ENCODE measurements around the gene NTRK2.

NTRK2 gene

GRCh38 chr9:84990850-84991513 is 321.5 kb downstream of the NTRK2 start:
- H3K14ac ChIP-seq (ENCODE audit: low read length): no peak overlapping the region
- H2BK120ac ChIP-seq (ENCODE audit: insufficient read depth, low read length, poor library complexity): no peak overlapping the region
- H3K4ac ChIP-seq (ENCODE audit: low read depth, low read length): no peak overlapping the region
- no peak overlapping the region for H2BK5ac ChIP-seq (ENCODE audit: low read depth, low read length, poor library complexity)
- no peak overlapping the region for H3K18ac ChIP-seq (ENCODE audit: low read length)
- H2BK12ac ChIP-seq (ENCODE audit: low read length): no peak overlapping the region
- H3K27me3 ChIP-seq (ENCODE audit: insufficient read depth, low read length): no peaks in the 10 kb centered on the region
- H3K4me2 ChIP-seq (ENCODE audit: low read length): no peak overlapping the region
- H4K12ac ChIP-seq (ENCODE audit: low read depth, low read length): no peak overlapping the region
- no peak overlapping the region for H2AK5ac ChIP-seq (ENCODE audit: low read length)
- H3K4me3 ChIP-seq (ENCODE audit: low read depth, low read length): no peak overlapping the region
- no peaks in the 10 kb centered on the region for H3K9me3 ChIP-seq (ENCODE audit: insufficient read depth, low read depth, low read length)
- WGBS (ENCODE audit: extremely low coverage, insufficient coverage, insufficient read length): no CpG with 5 or more reads among the region's 13 CpGs
- no peak overlapping the region for H3K27ac ChIP-seq (ENCODE audit: low read depth, low read length)
- no peak overlapping the region for H4K91ac ChIP-seq (ENCODE audit: low read depth, low read length)
- no peaks in the 10 kb centered on the region for H3K79me1 ChIP-seq (ENCODE audit: low read length)
- no peaks in the 10 kb centered on the region for H3K79me2 ChIP-seq (ENCODE audit: control insufficient read depth, insufficient read depth, low read length, poor library complexity)
- no peaks in the 10 kb centered on the region for H3K4me1 ChIP-seq (ENCODE audit: control insufficient read depth in 1 of 2, insufficient read depth in 2 of 2, low read length in 2 of 2)
- H3K23ac ChIP-seq (ENCODE audit: low read length): no peak overlapping the region
- H3K36me3 ChIP-seq (ENCODE audit: control insufficient read depth in 1 of 2, insufficient read depth in 2 of 2, low read length in 2 of 2): no peaks in the 10 kb centered on the region
- H3K9ac ChIP-seq (ENCODE audit: low read length): no peak overlapping the region
- no peak overlapping the region for H4K8ac ChIP-seq (ENCODE audit: low read depth, low read length)
- H2AFZ ChIP-seq (ENCODE audit: insufficient read depth, low read length, poor library complexity): no peak overlapping the region
- no peak for DNase-seq

- no peak overlapping the region for H2AFZ ChIP-seq (ENCODE audit: insufficient read depth, low read length, poor library complexity)
- no peaks in the 10 kb centered on the region for H3K9me3 ChIP-seq (ENCODE audit: insufficient read depth, low read depth, low read length)
- no peak overlapping the region for H3K4me3 ChIP-seq (ENCODE audit: low read depth, low read length)
- no peak overlapping the region for H4K12ac ChIP-seq (ENCODE audit: low read depth, low read length)
- H2BK12ac ChIP-seq (ENCODE audit: low read length): no peak overlapping the region
- no peak overlapping the region for H3K4ac ChIP-seq (ENCODE audit: low read depth, low read length)
- H2BK5ac ChIP-seq (ENCODE audit: low read depth, low read length, poor library complexity): no peak overlapping the region
- DNase-seq: no peak
- H2BK120ac ChIP-seq (ENCODE audit: insufficient read depth, low read length, poor library complexity): no peak overlapping the region
- H3K79me1 ChIP-seq (ENCODE audit: low read length): no peaks in the 10 kb centered on the region
- H2AK5ac ChIP-seq (ENCODE audit: low read length): no peak overlapping the region
- H3K9ac ChIP-seq (ENCODE audit: low read length): no peak overlapping the region
- H4K8ac ChIP-seq (ENCODE audit: low read depth, low read length): no peak overlapping the region
- no peak overlapping the region for H3K18ac ChIP-seq (ENCODE audit: low read length)
- no peaks in the 10 kb centered on the region for H3K36me3 ChIP-seq (ENCODE audit: control insufficient read depth in 1 of 2, insufficient read depth in 2 of 2, low read length in 2 of 2)
- H3K27ac ChIP-seq (ENCODE audit: low read depth, low read length): no peak overlapping the region
- no CpG with 5 or more reads among the region's 7 CpGs for WGBS (ENCODE audit: extremely low coverage, insufficient coverage, insufficient read length)
- no peak overlapping the region for H4K91ac ChIP-seq (ENCODE audit: low read depth, low read length)
- no peak overlapping the region for H3K4me2 ChIP-seq (ENCODE audit: low read length)
- no peak overlapping the region for H3K23ac ChIP-seq (ENCODE audit: low read length)
- H3K27me3 ChIP-seq (ENCODE audit: insufficient read depth, low read length): no peaks in the 10 kb centered on the region
- H3K4me1 ChIP-seq (ENCODE audit: control insufficient read depth in 1 of 2, insufficient read depth in 2 of 2, low read length in 2 of 2): no peaks in the 10 kb centered on the region
- H3K14ac ChIP-seq (ENCODE audit: low read length): no peak overlapping the region
- no peaks in the 10 kb centered on the region for H3K79me2 ChIP-seq (ENCODE audit: control insufficient read depth, insufficient read depth, low read length, poor library complexity)
Measured at GRCh38 chr9:84991514-84991870, 322.0 kb downstream of the NTRK2 start.

- Histone ChIP-seq H3K9me3 (ENCODE audit: insufficient read depth, low read depth, low read length) (no peaks in the 10 kb centered on the region), H3K23ac (ENCODE audit: low read length) (no peak overlapping the region), H3K27ac (ENCODE audit: low read depth, low read length) (no peak overlapping the region), H3K4me3 (ENCODE audit: low read depth, low read length) (no peak overlapping the region), H4K8ac (ENCODE audit: low read depth, low read length) (no peak overlapping the region), H4K12ac (ENCODE audit: low read depth, low read length) (no peak overlapping the region), H2BK12ac (ENCODE audit: low read length) (no peak overlapping the region), H3K18ac (ENCODE audit: low read length) (no peak overlapping the region), H2BK5ac (ENCODE audit: low read depth, low read length, poor library complexity) (no peak overlapping the region), H3K36me3 (ENCODE audit: control insufficient read depth in 1 of 2, insufficient read depth in 2 of 2, low read length in 2 of 2) (no peaks in the 10 kb centered on the region), H3K79me1 (ENCODE audit: low read length) (no peaks in the 10 kb centered on the region), H3K4me1 (ENCODE audit: control insufficient read depth in 1 of 2, insufficient read depth in 2 of 2, low read length in 2 of 2) (no peaks in the 10 kb centered on the region), H3K4me2 (ENCODE audit: low read length) (no peak overlapping the region), H3K27me3 (ENCODE audit: insufficient read depth, low read length) (no peaks in the 10 kb centered on the region), H4K91ac (ENCODE audit: low read depth, low read length) (no peak overlapping the region), H3K79me2 (ENCODE audit: control insufficient read depth, insufficient read depth, low read length, poor library complexity) (no peaks in the 10 kb centered on the region), H2AFZ (ENCODE audit: insufficient read depth, low read length, poor library complexity) (no peak overlapping the region), H3K9ac (ENCODE audit: low read length) (no peak overlapping the region), H3K14ac (ENCODE audit: low read length) (no peak overlapping the region), H2BK120ac (ENCODE audit: insufficient read depth, low read length, poor library complexity) (no peak overlapping the region), H3K4ac (ENCODE audit: low read depth, low read length) (no peak overlapping the region), H2AK5ac (ENCODE audit: low read length) (no peak overlapping the region)
- WGBS (ENCODE audit: extremely low coverage, insufficient coverage, insufficient read length): no CpG with 5 or more reads among the region's 3 CpGs
- no peak for DNase-seq
Measured at GRCh38 chr9:84992381-84992780, 322.9 kb downstream of the NTRK2 start.

- Histone ChIP-seq H3K4me1 (ENCODE audit: control insufficient read depth in 1 of 2, insufficient read depth in 2 of 2, low read length in 2 of 2) (no peaks in the 10 kb centered on the region), H3K23ac (ENCODE audit: low read length) (no peak overlapping the region), H3K4me3 (ENCODE audit: low read depth, low read length) (no peak overlapping the region), H3K4me2 (ENCODE audit: low read length) (no peak overlapping the region), H2BK120ac (ENCODE audit: insufficient read depth, low read length, poor library complexity) (no peak overlapping the region), H3K36me3 (ENCODE audit: control insufficient read depth in 1 of 2, insufficient read depth in 2 of 2, low read length in 2 of 2) (no peaks in the 10 kb centered on the region), H2AK5ac (ENCODE audit: low read length) (no peak overlapping the region), H3K79me2 (ENCODE audit: control insufficient read depth, insufficient read depth, low read length, poor library complexity) (no peaks in the 10 kb centered on the region), H4K12ac (ENCODE audit: low read depth, low read length) (no peak overlapping the region), H2AFZ (ENCODE audit: insufficient read depth, low read length, poor library complexity) (no peak overlapping the region), H3K18ac (ENCODE audit: low read length) (no peak overlapping the region), H2BK12ac (ENCODE audit: low read length) (no peak overlapping the region), H3K4ac (ENCODE audit: low read depth, low read length) (no peak overlapping the region), H3K9me3 (ENCODE audit: insufficient read depth, low read depth, low read length) (no peaks in the 10 kb centered on the region), H4K91ac (ENCODE audit: low read depth, low read length) (no peak overlapping the region), H3K27me3 (ENCODE audit: insufficient read depth, low read length) (no peaks in the 10 kb centered on the region), H3K27ac (ENCODE audit: low read depth, low read length) (no peak overlapping the region), H2BK5ac (ENCODE audit: low read depth, low read length, poor library complexity) (no peak overlapping the region), H4K8ac (ENCODE audit: low read depth, low read length) (no peak overlapping the region), H3K9ac (ENCODE audit: low read length) (no peak overlapping the region), H3K14ac (ENCODE audit: low read length) (no peak overlapping the region), H3K79me1 (ENCODE audit: low read length) (no peaks in the 10 kb centered on the region)
- DNase-seq: no peak
- WGBS (ENCODE audit: extremely low coverage, insufficient coverage, insufficient read length): no CpG with 5 or more reads among the region's 1 CpG
Measured at GRCh38 chr9:84993105-84993504, 323.6 kb downstream of the NTRK2 start.

All from trophoblast cell (in vitro differentiated cells and primary cell).